Hepatic stellate cell (primary cell): ENCODE data around the gene HDAC1.
"Not testable (repeated sequence)": the region's sequence is repeated elsewhere in the genome, so short reads cannot be mapped to it uniquely, and the experiment has no call there.

Experiments used
- DNase-seq: peaks from one replicate; pipeline ENCODE4 v3.0.0; 2011; ENCODE audit warnings: low spot score

HDAC1 gene

DNA sequence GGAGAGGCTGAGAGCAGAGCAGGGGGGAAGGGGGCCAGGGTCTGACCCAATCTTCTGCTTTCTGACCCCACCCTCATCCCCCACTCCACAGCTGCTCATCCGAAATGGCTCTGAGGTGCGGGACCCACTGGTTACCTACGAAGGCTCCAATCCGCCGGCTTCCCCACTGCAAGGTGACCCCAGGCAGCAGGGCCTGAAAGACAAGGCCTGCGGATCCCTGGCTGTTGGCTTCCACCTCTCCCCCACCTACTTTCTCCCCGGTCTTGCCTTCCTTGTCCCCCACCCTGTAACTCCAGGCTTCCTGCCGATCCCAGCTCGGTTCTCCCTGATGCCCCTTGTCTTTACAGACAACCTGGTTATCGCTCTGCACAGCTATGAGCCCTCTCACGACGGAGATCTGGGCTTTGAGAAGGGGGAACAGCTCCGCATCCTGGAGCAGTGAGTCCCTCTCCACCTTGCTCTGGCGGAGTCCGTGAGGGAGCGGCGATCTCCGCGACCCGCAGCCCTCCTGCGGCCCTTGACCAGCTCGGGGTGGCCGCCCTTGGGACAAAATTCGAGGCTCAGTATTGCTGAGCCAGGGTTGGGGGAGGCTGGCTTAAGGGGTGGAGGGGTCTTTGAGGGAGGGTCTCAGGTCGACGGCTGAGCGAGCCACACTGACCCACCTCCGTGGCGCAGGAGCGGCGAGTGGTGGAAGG is 17.1 kb upstream of the HDAC1 start:
- DNase-seq = no peak

DNA sequence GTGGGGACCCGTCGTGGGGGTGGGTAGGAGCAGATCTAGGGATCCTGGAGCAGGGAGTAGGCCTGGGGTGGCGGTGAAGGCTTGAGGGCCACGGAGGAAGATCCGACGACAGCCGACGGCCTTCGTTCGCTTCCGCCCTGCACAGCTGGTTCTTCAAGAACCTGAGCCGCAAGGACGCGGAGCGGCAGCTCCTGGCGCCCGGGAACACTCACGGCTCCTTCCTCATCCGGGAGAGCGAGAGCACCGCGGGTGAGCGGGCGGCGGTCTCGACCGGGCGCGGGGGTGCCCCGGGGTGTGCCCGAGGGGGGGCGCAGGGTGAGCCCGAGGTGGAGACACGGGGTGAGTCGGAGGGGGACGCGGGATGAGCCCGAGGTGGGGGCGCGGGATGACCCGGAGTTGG is 16.5 kb upstream of the HDAC1 start:
- DNase-seq = no peak

DNA sequence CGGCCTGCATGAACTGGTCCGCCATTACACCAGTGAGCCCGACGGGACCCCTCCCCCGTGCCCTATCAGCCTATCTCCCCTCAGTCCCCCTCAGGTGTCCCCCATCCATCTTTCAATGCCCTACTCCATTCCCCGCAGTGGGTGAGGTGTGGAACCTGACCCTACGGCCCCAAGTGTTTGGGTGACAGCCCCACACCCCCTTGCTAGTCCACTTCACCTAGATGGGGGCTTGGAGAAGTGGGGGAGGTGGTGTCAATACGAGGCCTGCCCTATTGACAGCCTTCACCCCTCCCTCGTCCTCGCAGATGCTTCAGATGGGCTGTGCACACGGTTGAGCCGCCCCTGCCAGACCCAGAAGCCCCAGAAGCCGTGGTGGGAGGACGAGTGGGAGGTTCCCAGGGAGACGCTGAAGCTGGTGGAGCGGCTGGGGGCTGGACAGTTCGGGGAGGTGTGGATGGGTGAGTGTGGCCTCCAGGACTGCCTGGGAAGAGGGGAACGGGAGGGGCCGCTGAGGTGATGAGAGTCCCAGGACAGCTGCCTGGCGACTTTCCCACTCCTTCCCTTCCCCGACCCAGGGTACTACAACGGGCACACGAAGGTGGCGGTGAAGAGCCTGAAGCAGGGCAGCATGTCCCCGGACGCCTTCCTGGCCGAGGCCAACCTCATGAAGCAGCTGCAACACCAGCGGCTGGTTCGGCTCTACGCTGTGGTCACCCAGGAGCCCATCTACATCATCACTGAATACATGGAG is 15.7 kb upstream of the HDAC1 start:
- DNase-seq = no peak

DNA sequence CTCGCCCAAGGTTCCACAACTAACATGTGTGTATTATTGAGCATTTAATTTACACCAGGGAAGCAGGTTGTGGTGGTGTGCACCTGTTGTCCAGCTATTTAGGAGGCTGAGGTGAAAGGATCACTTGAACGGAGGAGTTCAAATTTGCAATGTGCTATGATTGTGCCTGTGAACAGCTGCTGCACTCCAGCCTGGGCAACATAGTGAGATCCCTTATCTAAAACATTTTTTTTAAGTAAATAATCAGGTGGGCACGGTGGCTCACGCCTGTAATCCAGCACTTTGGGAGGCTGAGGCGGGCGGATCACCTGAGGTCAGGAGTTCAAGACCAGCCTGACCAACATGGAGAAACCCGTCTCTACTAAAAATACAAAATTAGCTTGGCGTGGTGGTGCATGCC is 7.1 kb upstream of the HDAC1 start:
- DNase-seq = not testable (repeated sequence)

DNA sequence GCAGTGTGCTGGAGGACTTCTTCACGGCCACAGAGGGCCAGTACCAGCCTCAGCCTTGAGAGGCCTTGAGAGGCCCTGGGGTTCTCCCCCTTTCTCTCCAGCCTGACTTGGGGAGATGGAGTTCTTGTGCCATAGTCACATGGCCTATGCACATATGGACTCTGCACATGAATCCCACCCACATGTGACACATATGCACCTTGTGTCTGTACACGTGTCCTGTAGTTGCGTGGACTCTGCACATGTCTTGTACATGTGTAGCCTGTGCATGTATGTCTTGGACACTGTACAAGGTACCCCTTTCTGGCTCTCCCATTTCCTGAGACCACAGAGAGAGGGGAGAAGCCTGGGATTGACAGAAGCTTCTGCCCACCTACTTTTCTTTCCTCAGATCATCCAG is 6.2 kb upstream of the HDAC1 start:
- no peak for DNase-seq

DNA sequence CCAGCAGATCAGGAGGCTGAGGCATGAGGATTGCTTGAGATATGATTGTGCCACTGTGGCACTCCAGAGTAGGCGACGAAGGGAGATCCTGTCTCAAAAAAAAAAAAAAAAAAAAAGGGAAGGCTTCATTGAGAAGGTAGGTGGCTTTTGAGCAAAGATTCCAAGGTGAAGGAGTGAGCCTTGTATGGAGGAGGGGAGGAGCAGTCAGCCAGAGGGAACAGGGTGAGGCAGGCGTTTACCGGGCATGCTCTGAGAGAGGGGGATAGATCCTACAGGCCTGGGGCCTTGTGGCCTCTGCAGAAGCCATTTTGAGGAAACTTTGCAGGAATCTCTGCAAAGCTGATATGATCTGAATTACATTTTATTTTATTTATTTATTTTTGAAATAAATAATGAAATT is 5.1 kb upstream of the HDAC1 start:
- no peak for DNase-seq

DNA sequence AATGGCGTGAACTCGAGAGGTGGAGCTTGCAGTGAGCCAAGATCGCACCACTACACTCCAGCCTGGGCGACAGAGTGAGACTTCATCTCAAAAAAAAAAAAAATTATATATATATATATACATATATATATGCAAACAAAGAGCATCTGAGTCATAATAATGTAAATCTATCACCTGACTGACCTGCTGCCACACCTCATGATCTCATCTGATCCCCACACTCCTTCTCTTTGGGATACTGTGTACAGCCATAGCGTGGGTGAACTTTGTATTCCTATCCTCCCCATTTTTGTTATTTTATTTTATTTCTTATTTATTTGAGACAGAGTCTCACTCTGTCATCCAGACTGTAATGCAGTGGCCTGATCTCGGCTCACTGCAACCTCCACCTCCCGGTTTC is 2.6 kb upstream of the HDAC1 start:
- DNase-seq = no peak

DNA sequence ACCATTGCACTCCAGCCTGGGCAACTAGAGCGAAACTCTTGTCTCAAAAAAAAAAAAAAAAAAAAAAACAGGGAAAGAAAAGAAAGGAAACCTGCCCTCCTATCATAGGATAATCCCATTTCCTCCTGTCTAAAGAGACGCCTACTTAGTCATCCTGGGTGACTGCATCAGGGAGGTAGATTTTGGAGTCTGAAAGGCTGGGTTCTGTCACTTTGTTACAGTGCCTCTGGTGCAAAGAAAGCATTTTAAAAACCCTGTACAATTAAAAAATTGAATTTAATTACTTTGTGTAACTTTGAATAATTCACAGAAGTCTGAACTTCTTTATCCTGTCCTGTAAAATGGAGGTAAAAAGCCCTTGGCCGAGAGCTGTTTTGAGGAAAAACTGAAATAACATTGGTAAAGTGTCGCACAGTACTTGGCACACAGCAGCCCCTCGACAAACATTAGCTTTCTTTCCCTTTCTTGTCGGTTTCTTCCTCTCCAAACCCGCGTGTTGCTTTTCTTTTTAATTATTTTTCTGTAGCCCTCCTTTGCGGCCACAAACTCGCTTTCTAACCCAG is 657 bp upstream of the HDAC1 start:
- DNase-seq = peak; percentile 67

DNA sequence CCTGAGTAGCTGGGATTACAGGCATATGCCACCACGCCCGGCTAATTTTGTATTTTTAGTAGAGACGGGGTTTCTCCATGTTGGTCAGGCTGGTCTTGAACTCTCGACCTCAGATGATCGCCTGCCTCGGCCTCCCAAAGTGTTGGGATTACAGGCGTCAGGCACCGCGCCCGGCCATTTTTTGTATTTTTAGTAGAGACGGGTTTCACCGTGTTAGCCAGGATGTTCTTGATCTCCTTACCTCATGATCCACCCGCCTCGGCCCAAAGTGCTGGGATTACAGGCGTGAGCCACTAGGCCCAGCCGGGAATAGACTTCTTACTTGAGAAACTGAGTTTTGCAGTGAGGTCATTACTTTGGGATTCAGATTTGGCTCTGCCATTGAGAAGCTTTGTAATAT is 6.3 kb downstream of the HDAC1 start:
- not testable (repeated sequence) for DNase-seq

DNA sequence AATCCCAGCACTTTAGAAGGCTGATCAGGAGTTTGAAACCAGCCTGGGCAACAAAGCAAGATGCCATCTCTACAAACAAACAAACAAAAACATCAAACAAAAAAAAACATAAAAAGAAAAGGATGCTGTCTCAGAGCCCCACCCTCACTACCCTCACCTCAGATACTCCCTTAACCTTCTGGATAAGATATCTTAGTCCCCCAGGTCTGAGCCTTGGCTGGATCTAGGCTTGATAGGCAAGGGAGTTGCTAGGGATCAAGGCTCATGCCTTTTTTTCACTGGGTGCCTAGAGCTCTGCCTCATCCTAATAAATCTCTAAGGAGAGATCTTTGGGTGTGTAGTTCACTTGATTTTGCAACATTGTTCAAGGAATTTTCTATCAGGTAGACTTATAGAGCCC is 7.4 kb downstream of the HDAC1 start:
- no peak for DNase-seq

DNA sequence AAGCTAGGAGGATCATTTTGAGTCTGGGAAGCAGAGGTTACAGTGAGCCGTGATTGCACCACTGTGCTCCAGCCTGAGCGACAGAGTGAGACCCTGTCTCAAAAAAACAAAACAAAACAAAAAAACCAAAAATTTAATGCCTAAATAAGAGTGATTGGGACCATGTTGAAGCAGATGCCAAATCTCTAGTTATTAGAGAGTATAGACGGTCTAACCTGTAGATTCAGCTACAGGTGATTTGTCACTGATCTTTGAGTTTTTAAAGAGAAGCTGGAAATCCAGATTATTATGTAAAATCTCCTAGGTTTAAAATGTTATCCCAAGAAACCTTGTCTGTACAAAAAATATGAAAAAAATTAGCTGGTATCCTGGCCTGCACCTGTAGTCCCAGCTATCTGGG is 11.5 kb downstream of the HDAC1 start:
- DNase-seq = no peak

DNA sequence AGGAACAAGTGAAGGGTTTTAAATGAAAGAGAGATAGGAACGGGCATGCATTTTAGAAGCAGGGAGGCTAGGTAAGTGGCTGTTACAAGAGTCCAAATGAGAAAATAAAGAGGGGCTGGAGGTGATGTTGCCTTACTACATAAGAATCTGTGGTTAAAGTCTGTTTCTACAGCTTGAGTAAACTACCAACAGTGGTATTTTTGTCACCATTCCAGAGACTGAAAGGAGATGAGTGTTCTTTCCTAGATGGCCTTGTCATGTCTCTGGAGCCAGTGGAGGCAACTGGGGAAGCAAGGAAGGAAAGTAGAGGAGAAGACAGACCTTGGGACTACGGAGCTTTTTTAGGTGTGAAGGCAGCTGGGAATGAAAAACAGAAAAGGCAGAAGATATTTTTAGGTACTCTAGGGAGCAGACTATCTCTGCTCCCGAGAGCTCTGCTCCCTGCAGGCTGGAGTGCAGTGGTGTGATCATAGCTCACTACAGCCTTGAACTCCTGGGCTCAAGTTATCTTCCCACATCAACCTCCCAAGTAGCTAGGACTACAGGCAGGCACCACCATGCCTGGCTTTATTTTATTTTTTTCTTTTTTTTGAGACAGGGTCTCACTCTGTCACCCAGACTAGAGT is 12.2 kb downstream of the HDAC1 start:
- DNase-seq = peak; percentile 50

DNA sequence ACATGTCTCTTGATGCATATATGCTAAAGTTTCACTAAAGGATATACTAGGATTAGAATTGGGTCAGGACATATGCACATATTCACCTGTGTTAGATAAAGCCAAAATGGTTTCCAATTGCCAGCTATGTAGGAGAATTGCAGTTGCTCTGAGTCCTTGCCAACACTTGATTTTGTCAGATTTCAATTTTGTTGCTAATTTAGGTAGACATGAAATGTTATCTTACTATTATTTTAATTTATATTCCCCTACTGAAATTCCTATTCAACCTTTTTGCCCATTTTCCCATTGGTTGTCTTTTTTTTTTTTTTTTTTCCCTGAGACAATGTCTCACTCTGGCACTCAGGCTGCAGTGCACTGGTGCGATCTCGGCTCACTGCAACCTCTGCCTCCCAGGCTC is 13.4 kb downstream of the HDAC1 start:
- DNase-seq = no peak

DNA sequence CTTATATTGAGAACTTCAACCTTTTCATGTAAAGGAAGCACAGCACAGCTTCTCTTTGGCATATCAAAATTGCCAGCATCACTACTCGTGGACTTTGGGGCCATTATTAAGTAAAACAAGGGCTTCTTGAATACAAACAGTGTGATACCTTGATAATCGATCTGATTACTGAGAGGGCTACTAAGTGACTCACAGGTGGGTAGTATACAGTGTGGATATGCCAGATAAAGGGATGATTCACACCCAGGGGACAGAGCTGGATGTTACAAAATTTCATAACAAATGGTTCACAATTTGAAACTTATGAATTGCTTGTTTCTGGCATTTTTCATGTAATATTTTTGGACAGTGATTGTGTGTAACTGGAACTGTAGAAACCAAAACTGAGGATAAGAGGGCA is 15.4 kb downstream of the HDAC1 start:
- no peak for DNase-seq

DNA sequence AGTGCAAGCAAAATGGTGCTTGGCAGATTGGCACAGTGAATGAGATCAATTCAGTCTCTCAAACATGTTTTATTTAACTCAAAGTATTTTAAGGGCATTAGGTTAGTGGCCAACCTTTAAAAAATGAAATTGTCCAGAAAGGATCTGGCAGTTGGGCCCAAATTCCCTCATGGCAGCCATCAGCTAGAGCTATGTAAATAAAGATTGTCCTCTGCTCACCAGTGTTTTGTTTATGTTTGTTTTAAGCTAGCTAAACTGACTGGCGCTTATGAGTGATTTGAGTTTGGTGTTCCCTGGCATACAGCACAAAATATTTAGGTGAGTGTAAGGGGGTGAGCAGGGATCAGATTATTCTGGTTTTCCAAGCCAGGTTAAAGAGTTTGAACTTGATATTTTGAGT is 18.1 kb downstream of the HDAC1 start:
- no peak for DNase-seq

DNA sequence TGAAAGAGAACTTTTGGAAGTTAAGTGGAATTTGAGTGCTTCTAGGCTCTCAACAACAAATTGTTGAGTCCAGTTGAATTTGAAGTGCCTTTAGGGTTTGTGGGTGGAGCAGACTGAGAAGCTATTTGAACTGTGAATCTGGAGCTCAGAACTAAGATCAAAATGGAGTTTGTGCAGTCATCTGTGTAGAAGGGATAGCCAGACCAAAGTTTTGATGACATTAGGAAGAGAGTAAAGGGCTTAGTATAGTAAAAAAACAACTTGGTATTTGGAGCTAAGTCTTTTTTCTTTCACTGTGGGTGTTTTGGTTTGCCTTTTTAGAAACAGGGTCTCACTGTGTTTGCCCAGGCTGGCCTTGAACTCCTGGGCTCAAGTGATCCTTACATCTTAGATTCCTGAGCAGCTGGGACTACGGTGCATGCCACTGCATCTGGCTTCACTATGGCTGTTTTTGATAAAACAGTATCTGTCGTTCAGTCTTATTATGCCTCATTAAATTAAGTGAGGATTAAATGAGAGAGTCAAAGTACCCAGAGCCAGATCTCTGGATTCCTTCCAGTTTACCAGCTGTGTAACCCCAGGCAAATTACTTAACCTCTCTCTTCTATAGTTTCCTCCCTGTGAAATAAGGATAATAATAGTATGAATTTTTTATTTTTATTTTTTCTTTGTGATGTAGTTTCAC is 20.0 kb downstream of the HDAC1 start:
- no peak for DNase-seq

DNA sequence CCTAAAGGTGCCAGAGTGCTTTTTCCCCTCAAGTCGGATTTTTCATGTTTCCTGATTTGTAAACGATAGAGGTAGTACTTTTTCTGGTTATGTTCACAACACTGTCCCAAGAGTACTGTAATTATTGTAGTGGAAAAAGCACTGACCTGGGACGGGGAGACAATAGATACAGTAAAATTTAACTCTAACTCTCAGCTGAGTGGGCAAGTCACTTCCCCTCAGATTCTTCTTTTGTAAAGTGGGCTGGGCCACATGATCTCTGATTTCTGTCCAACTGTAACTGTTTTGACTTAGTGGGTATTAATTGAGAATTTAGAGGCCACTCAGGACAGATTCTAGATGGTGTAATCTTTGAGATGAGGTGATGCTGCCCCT is 25.0 kb downstream of the HDAC1 start:
- no peak for DNase-seq

DNA sequence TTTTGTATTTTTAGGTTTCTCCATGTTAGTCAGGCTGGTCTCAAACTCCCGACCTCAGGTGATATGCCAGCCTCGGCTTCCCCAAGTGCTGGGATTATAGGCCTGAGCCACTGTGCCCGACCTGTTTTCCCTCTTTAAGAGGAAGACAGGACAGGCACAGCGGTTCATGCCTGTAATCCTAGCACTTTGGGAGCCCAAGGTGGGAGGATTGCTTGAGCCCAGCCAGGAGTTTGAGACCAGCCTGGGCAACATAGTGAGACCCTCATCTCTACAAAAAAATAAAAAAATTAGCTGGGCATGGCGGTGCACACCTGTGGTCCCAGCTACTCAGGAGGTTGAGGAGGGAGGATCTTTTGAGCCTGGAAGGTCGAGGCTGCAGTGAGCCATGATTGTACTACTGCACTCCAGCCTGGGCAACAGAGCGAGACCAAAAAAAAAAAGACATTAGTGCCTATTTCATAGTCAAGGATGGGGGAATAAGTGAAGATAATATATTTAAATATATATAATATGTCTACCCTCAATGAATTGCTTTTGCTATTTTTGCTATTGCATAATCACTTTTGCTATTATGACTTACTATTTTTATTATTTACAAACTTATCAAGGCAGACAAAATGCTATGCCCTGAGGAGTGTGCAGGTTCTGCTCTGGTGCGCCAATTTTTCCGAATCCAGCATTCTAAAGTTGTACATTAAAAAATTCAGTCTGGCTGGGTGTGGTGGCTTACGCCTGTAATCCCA is 26.4 kb downstream of the HDAC1 start:
- DNase-seq = no peak

DNA sequence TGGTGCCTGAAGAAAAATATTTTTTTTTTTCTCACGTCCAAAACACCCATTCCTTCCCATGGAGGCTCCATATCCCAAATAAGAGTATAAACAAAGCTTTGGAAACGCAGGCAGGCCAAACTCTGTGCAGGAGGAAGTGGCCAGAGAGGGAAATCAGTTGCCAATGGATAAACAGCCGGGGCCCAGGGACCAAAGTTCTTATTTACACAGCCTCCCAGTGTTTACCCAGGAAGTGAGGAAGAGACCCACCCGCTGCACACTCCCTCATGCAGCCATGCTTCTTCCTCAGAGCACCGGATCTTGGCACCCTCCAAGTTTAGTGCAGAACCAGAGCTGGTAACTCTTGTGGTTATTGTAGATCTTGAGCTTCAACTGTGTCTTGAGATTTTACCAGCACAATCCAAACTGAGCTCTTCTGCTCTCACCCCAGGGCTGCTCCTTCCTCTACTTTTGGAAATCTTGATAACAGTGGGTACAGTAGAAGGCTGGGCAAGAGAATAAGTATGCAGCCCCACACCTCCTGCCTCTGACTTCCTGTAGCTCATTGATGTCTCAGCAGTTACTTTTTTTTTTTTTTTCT is 29.9 kb downstream of the HDAC1 start:
- no peak for DNase-seq

DNA sequence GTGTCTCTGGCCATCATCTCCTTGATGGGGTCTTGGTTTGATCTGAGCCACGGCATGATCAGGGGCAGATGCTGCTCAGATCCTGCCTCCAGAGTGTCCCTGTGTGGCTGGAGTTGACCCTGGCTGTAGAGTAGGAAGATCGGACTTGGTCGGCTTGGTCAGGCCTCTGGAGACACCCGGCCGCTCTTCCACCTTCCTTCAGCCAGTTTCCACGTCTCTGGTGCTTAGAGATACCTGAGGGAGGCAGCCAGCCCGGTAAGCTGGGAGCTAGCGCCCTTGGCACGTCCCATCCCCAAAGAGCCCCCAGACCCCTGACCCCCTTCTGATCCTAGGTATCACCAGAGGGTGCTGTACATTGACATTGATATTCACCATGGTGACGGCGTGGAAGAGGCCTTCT is 35.3 kb downstream of the HDAC1 start:
- no peak for DNase-seq

DNA sequence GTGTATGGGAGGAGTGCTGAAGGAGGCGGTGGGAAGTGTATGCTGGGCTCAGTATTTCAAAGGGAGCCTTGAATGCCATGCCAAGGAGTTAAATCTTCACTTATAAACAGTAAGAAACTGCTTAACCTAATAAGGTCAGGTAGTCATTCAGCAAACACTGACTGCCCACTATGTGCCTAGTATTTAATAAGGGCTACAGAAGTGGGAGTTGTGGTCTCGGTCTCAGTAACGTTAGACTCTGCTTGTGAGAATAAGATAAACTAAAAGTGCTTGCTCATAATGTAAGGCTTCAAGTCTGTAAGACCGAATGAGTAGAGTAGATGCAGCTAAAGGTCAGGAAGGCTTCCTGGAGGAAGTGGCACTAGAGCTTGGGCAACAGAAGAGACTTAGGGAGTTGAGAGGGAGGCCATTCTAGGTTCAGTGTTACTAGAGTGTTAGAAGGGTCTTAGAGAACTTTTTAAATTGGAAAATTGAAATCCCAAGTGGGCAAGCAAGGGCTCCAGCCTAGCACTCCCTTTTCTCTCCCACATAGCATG is 38.1 kb downstream of the HDAC1 start:
- no peak for DNase-seq
